Activated CD8-positive, alpha-beta T cell treated with anti-CD3 and anti-CD28 coated beads for 36 hours (primary cell): Measurements from ENCODE around the gene PDLIM3. TPM values are rescaled to one million over a fixed set of nuclear protein-coding genes. Genes with fewer than 3 reads are reported as not detected.

ENCODE experiments used
- ATAC-seq: fragments of 200-7000 bp; cut with Tn5 transposase; one replicate; pipeline ENCODE4 v1.10.0; 2021; ENCODE audit warnings: mild to moderate bottlenecking, moderate library complexity
- CTCF ChIA-PET: fragments of 350-600 bp; sonication (Branson Sonifier 250); formaldehyde crosslinking; loops from one replicate; lab custom pipeline; 2021; ENCODE audit warnings: antibody characterized with exemption; lab: Charles Lee
- POLR2A ChIA-PET: fragments of 350-600 bp; sonication (Branson Sonifier 250); formaldehyde crosslinking; loops from one replicate; lab custom pipeline; 2021; ENCODE audit warnings: antibody characterized with exemption; lab: Charles Lee
- DNase-seq: peaks from one replicate; pipeline ENCODE4 v3.0.0-alpha.2; 2020
- H3K27ac Mint-ChIP-seq: one replicate; pipeline ENCODE4 v1.8.0; 2021; ENCODE audit warnings: mild to moderate bottlenecking, mixed read lengths
- H3K27me3 Mint-ChIP-seq: one replicate; pipeline ENCODE4 v1.8.0; 2021; ENCODE audit warnings: mixed read lengths
- H3K36me3 Mint-ChIP-seq: one replicate; pipeline ENCODE4 v1.8.0; 2021; ENCODE audit warnings: low read depth, mixed read lengths
- H3K4me1 Mint-ChIP-seq: one replicate; pipeline ENCODE4 v1.8.0; 2021; ENCODE audit warnings: low read depth, mixed read lengths
- H3K4me3 Mint-ChIP-seq: one replicate; pipeline ENCODE4 v1.8.0; 2021; ENCODE audit warnings: mild to moderate bottlenecking, moderate library complexity, mixed read lengths
- H3K9me3 Mint-ChIP-seq: one replicate; pipeline ENCODE4 v1.8.0; 2021; ENCODE audit warnings: mixed read lengths
- CTCF ChIP-seq: fragments of 200-600 bp; IDR thresholded peaks from one replicate; pipeline ENCODE4 v1.8.0; 2022; ENCODE audit warnings: antibody characterized with exemption, mild to moderate bottlenecking
- intact Hi-C: fragments of 100-400 bp; cut with micrococcal nuclease; formaldehyde crosslinking; loops from one replicate; pipeline ENCODE4 v1.10.0; 2022
- total RNA-seq, 2 experiments: library from RNA; stranded (reverse); gene quantifications; one replicate each; pipeline ENCODE4 v1.2.3, GENCODE V29; 2021

The PDLIM3 gene
- total RNA-seq, 2 experiments from 2014 or later, result not detected

GRCh38 chr4:185479507-185479971 is 55.8 kb downstream of the PDLIM3 start:
- H3K27ac Mint-ChIP-seq, result no peak overlapping the region
- TF ChIP-seq CTCF, result no peak
- CTCF ChIA-PET, result no interaction called here
- DNase-seq (peak; percentile 14), ATAC-seq (peak; percentile 74)
- peaks cover 25% of the 10 kb centered on the region for H3K27me3 Mint-ChIP-seq
- intact Hi-C loops, result no loop called here
- H3K4me1 Mint-ChIP-seq, result no peaks in the 10 kb centered on the region
- H3K4me3 Mint-ChIP-seq, result no peak overlapping the region
- POLR2A ChIA-PET, result no interaction called here
- no peaks in the 10 kb centered on the region for H3K36me3 Mint-ChIP-seq
- H3K9me3 Mint-ChIP-seq, result no peaks in the 10 kb centered on the region

- Mint-ChIP-seq H3K4me1 (peaks cover 6% of the 10 kb centered on the region), H3K27ac (no peak overlapping the region), H3K4me3 (no peak overlapping the region), H3K9me3 (no peaks in the 10 kb centered on the region), H3K27me3 (peaks cover 26% of the 10 kb centered on the region), H3K36me3 (no peaks in the 10 kb centered on the region)
- ATAC-seq (no peak), DNase-seq (no peak)
- intact Hi-C loops, result loop anchor here (5.0 kb wide), 1 partner anchor 124 kb away; no protein-coding TSS in a partner anchor
- ChIA-PET POLR2A (interaction anchor here (1.0 kb wide), 1 partner anchor 13 kb away, joined by 4 read pairs; no protein-coding TSS in a partner anchor), CTCF (interaction anchor here (1.1 to 1.5 kb wide), 2 partner anchors 48 to 124 kb away, joined by 3 to 8 read pairs; no protein-coding TSS in a partner anchor)
- no peak for TF ChIP-seq CTCF
These were observed 62.1 kb downstream of the PDLIM3 start for GRCh38 chr4:185473247-185473646.

- peak overlapping the region; percentile 84 for H3K4me3 Mint-ChIP-seq
- no peaks in the 10 kb centered on the region for H3K9me3 Mint-ChIP-seq
- ChIA-PET POLR2A (interaction anchor here (1.0 kb wide), 2 partner anchors 14 to 47 kb away, joined by 3 to 4 read pairs; no protein-coding TSS in a partner anchor), CTCF (interaction anchor here (0.6 to 1.2 kb wide), 3 partner anchors 10 to 125 kb away, joined by 3 to 9 read pairs (median 3); no protein-coding TSS in a partner anchor)
- DNase-seq (no peak), ATAC-seq (no peak)
- H3K27ac Mint-ChIP-seq, result no peak overlapping the region
- peaks cover 6% of the 10 kb centered on the region for H3K4me1 Mint-ChIP-seq
- TF ChIP-seq CTCF, result no peak
- intact Hi-C loops, result loop anchor here (5.0 kb wide), 1 partner anchor 125 kb away; no protein-coding TSS in a partner anchor
- H3K36me3 Mint-ChIP-seq, result no peaks in the 10 kb centered on the region
- peaks cover 21% of the 10 kb centered on the region for H3K27me3 Mint-ChIP-seq
These were observed 63.2 kb downstream of the PDLIM3 start for GRCh38 chr4:185472103-185472542.

- intact Hi-C loops, result loop anchor here (5.0 kb wide), 1 partner anchor 126 kb away; no protein-coding TSS in a partner anchor
- H3K9me3 Mint-ChIP-seq, result no peaks in the 10 kb centered on the region
- ATAC-seq, result peak; percentile 99
- peak; percentile 93 for DNase-seq
- POLR2A ChIA-PET, result interaction anchor here (1.0 kb wide), 1 partner anchor 46 kb away, joined by 3 read pairs; no protein-coding TSS in a partner anchor
- peaks cover 16% of the 10 kb centered on the region for H3K27me3 Mint-ChIP-seq
- CTCF ChIA-PET, result interaction anchor here (0.7 to 1.2 kb wide), 2 partner anchors 46 to 126 kb away, joined by 3 to 9 read pairs; no protein-coding TSS in a partner anchor
- peak within 1 kb of the TSS; percentile 84 for H3K4me3 Mint-ChIP-seq
- TF ChIP-seq CTCF, result peak; percentile 56
- peaks cover 6% of the 10 kb centered on the region for H3K4me1 Mint-ChIP-seq
- H3K27ac Mint-ChIP-seq, result no peak within 1 kb of the TSS
- H3K36me3 Mint-ChIP-seq, result no peaks in the 10 kb centered on the region
These were observed 63.8 kb downstream of the PDLIM3 start, which contains the start of gene CCDC110 for GRCh38 chr4:185471235-185472102. Gene CCDC110 (minus strand): TSS chr4:185471733. CDS start chr4:185471683, 50 bp downstream.
